ES-I3 (cell line): ENCODE measurements around the gene MAPK9.

Experiments
- H3K36me3 ChIP-seq: 2 replicates; pipeline ENCODE4 v1.6.1; 2013; ENCODE audit warnings: mild to moderate bottlenecking, low read length, control low read depth, moderate library complexity; ENCODE audit not compliant: insufficient read depth
- H3K4me1 ChIP-seq: 2 replicates; pipeline ENCODE4 v1.6.1; 2013; ENCODE audit warnings: mild to moderate bottlenecking, control low read depth, low read length; ENCODE audit not compliant: insufficient read depth
- H3K9ac ChIP-seq: 2 replicates; pipeline ENCODE4 v1.6.1; 2013; ENCODE audit warnings: low read depth, mild to moderate bottlenecking, low read length, moderate library complexity
- H3K9me3 ChIP-seq: 2 replicates; pipeline ENCODE4 v1.6.1; 2013; ENCODE audit warnings: mild to moderate bottlenecking, low read length, moderate library complexity; ENCODE audit not compliant: control insufficient read depth, insufficient read depth

The MAPK9 gene

GRCh38 chr5:180205916-180206315 is 86.0 kb downstream of the MAPK9 start:
- Histone ChIP-seq H3K36me3 (no peaks in the 10 kb centered on the region), H3K4me1 (no peaks in the 10 kb centered on the region), H3K9ac (no peak overlapping the region), H3K9me3 (no peaks in the 10 kb centered on the region)

DNA sequence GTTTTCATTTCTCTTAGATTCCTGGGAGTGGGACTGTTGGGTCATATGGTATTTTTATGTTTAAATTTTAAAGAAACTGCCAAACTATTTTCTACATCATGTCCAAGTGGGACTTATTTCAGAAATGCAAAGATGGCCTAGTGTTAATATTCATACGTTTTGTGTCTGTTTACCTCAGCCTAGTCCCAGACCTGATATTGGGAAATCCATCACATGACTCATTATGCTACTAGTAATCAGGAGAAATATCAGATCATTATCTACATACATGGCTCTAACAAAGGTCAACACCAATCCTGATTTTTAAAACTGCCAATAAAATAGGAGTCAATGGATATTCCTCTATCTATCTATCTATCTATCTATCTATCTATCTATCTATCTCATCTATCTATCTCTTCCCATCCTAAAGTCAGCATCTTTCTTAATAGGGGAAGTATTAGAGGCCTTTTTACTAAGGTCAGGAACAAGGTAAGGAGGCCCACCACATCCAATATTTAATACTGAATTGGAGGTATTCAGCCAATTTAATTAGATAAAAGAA is 87.5 kb downstream of the MAPK9 start:
- no peaks in the 10 kb centered on the region for H3K9me3 ChIP-seq
- H3K9ac ChIP-seq = no peak overlapping the region
- H3K36me3 ChIP-seq = no peaks in the 10 kb centered on the region
- no peaks in the 10 kb centered on the region for H3K4me1 ChIP-seq

GRCh38 chr5:180202939-180203573 is 88.8 kb downstream of the MAPK9 start:
- Histone ChIP-seq H3K9me3 (no peaks in the 10 kb centered on the region), H3K4me1 (no peaks in the 10 kb centered on the region), H3K9ac (no peak overlapping the region), H3K36me3 (no peaks in the 10 kb centered on the region)

- Histone ChIP-seq H3K4me1 (no peaks in the 10 kb centered on the region), H3K9me3 (no peaks in the 10 kb centered on the region; the same call in 1 of the 2 replicates), H3K36me3 (no peaks in the 10 kb centered on the region), H3K9ac (no peak overlapping the region)
Measured at GRCh38 chr5:180201051-180201987, 90.6 kb downstream of the MAPK9 start.

GRCh38 chr5:180199390-180199789 is 92.5 kb downstream of the MAPK9 start:
- H3K9ac ChIP-seq = no peak overlapping the region
- no peaks in the 10 kb centered on the region for H3K4me1 ChIP-seq
- H3K36me3 ChIP-seq = no peaks in the 10 kb centered on the region

DNA sequence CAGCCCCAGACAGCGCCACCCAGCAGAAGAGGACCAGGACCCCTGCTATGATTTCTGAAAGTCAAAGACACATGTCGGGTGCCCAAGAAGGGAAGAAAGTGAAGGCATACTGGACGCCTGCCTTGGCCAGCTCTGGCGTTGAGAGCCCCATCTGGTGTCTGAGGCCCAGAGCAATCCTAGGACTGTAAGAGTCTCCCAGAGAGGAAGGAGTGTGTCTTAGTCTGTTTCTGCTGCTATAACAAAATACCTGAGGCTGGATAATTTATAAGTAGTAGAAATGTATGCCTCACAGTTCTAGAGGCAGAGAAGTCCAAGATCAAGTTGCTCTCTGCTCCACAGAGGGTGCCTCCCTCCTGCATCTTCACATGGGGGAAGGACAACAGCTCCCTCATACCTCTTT is 93.7 kb downstream of the MAPK9 start:
- Histone ChIP-seq H3K36me3 (no peaks in the 10 kb centered on the region), H3K9me3 (no peaks in the 10 kb centered on the region; the same call in 1 of the 2 replicates), H3K9ac (no peak overlapping the region), H3K4me1 (no peaks in the 10 kb centered on the region)

More at GRCh38 chr5:180199390-180199789, 92.5 kb downstream of the MAPK9 start:
- no peaks in the 10 kb centered on the region; the same call in 1 of the 2 replicates for H3K9me3 ChIP-seq

DNA sequence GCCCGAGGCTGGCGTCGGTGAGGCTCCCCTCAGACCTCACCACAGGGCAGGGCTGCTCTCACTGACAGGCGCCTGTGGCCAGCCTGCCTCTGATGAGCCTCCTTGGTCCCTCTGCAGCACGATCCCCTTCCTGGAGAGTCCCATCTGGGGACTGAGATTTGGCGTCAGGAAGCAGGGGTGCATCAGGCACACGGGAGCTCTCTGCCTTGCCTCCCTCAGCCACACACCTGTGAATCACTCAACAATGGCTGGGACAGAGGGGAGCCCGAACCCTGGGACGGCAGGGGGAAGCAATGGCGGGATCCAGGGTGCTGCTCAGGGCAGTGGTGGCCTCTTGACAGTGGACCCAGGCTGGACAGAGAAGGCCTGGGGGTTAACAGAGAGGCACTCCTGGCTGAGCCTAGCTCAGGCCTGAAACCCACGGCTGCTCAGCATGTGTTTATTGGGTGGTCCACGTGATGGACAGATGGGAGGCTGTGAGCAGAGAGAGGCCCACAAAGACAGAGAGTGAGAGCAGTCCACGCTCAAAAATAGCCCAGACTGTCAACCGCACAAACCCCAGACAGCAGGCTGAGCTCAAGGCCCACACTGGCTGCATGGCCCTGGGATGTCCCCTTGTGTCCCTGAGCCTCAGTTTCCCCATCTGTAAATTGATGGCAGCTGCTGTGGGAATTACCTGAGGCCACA is 94.7 kb downstream of the MAPK9 start:
- no peaks in the 10 kb centered on the region for H3K4me1 ChIP-seq
- no peak overlapping the region for H3K9ac ChIP-seq
- no peaks in the 10 kb centered on the region; the same call in 1 of the 2 replicates for H3K9me3 ChIP-seq
- H3K36me3 ChIP-seq = no peaks in the 10 kb centered on the region

DNA sequence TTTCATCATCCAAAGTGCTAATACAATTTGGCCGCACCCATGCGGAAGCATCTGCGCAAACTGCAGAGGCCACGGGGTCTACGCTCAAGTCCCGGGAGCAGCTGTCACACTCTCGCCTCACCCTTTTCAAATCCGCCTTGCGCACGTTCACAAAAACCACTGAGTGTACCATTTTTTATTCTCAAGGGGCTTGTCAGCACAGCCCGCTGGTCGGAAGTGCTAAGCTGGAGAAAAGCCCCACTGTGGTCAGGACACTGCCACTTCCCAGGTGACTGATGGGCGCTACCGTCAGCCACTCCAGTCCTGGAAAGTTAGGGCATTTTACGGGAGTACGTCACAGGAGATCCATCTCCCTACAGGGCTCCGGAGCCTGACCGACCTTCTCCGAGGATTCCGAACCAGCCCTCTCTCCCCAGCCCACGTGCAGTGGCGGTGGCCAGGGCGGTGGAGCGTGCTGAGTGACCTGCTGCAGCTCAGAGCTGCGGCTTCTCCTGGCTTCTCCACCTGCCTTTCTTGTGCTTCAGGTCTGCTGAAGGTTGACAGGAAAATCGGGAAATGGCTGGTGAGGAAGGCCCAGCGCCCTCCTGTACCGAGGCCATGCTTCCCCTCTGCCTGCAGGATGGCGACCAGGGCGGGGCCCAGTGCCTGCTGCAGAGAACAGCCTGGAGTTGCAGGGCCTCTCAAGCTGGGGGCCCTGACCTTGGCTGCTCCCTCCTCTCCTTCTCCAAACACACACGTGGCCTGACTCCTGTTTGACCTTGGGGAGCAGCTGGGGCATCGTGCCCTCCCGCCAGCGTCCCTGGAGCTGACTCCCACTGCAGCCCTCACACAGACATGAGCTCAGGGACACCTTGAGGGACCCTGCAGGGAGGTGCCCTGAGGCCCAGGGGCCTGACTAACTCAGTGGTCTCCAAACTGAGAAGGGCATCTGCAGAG is 97.2 kb downstream of the MAPK9 start:
- Histone ChIP-seq H3K36me3 (no peaks in the 10 kb centered on the region), H3K9ac (no peak overlapping the region), H3K4me1 (no peaks in the 10 kb centered on the region), H3K9me3 (no peaks in the 10 kb centered on the region; the same call in 1 of the 2 replicates)

- H3K9me3 ChIP-seq = no peaks in the 10 kb centered on the region; the same call in 1 of the 2 replicates
Measured at GRCh38 chr5:180193749-180194375, 98.0 kb downstream of the MAPK9 start.

DNA sequence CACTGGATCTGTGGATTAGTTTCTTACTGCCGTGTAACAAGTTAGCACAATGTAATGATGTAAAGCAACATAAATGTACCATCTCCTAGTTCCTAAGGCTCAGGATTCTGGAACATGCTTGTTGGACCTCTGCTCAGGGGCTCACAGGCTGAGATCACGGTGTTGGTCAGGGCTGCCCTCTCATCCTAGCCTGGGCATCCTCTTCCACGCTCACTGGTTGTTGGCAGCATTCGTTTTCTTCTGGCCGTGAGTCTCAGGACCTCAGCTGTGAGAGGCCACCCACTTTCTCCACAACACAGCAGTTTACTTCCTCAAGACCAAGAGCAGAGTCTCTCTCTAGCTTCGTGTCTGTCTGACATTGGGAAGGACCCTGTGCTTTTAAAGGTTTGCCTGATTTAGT is 100.2 kb downstream of the MAPK9 start:
- Histone ChIP-seq H3K4me1 (no peaks in the 10 kb centered on the region), H3K9ac (no peak overlapping the region), H3K36me3 (no peaks in the 10 kb centered on the region), H3K9me3 (no peaks in the 10 kb centered on the region; the same call in 1 of the 2 replicates)

More at GRCh38 chr5:180193749-180194375, 98.0 kb downstream of the MAPK9 start:
- Histone ChIP-seq H3K9ac (no peak overlapping the region), H3K36me3 (no peaks in the 10 kb centered on the region), H3K4me1 (no peaks in the 10 kb centered on the region)

DNA sequence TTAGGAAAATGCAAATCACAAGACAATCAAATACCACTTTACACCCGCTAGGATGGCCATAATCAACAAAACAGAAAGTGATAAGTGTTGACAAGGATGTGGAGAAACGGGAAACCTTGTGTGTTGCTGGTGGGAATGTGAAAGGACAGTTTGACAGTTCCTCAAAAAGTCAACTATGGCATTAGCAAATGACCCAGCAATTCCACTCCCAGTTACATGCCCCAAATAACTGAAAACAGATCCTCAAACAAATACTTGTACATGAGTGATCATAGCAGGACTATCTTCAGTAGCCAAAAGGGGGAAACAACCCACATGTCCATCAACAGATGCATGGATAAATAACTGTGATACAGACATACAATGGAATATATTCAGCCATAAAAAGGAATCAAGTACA is 104.1 kb downstream of the MAPK9 start:
- H3K4me1 ChIP-seq = no peaks in the 10 kb centered on the region
- H3K9me3 ChIP-seq = no peaks in the 10 kb centered on the region; the same call in 1 of the 2 replicates
- no peaks in the 10 kb centered on the region for H3K36me3 ChIP-seq
- H3K9ac ChIP-seq = no peak overlapping the region
